Measurements from ENCODE around the gene GRM8.
A peak's percentile ranks its signal among the peaks of the same experiment; 100 is the strongest.

The GRM8 gene

GRCh38 chr7:126755381-126755780, 497.4 kb downstream of the GRM8 start:
- DNase-seq (ENCODE audit: extremely low read depth in 1 of 2, low read depth in 1 of 2) = no peak

DNA sequence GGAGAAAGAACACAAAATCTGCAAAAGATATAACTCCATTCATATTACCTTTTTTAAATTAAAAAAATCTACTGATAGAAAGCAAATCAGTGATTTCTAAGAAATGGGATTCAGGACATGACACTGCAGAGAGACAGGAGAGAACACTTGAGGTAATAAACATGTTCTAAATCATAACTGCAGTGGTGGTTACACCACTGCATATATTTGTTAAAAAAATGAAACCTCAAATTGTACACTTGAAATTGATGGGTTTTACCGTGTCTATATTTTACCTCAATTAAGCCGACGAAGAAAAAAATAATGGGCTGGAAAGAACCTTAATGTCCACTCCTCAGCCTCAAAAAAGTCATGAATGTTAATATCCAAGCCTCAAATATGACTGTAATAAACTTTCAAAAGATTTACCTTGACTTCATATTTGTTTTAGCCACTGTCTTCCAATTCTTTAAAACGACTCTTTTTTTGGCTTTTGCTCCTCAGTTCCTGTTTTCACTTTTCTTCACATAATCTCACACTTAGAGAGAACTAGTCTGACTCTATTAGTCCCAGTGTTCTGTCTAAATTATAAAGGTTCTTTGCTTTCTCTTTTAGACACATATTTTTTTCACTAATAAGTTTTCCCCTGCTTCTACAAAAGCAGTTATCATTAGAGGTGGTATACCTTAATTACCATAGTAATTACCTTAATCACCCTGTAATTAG, 502.4 kb downstream of the GRM8 start:
- DNase-seq (ENCODE audit: extremely low read depth in 1 of 2, low read depth in 1 of 2) = no peak

DNA sequence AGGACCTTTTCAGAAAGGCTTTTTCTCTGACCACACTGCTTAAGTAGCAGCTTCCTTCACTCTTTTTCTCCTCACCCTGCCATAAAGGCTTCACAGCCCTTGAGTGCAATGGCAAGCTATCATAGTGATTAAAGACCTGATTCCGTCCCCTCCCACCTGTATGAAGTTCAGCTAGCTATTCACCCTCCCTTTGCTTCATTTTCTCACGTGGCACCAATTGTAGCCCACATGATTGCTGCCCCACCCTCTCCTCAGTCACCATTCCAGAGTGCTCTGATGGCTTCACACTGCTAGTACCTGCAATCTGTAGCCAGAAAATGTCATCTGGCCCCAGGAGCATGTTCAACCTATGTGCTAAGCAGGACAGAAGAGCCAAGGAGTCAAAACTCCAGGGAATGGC, 523.8 kb downstream of the GRM8 start:
- no peak for DNase-seq (ENCODE audit: extremely low read depth in 1 of 2, low read depth in 1 of 2)

- no peak for DNase-seq (ENCODE audit: extremely low read depth in 1 of 2, low read depth in 1 of 2)
These were observed 524.8 kb downstream of the GRM8 start for GRCh38 chr7:126727930-126728391.

DNA sequence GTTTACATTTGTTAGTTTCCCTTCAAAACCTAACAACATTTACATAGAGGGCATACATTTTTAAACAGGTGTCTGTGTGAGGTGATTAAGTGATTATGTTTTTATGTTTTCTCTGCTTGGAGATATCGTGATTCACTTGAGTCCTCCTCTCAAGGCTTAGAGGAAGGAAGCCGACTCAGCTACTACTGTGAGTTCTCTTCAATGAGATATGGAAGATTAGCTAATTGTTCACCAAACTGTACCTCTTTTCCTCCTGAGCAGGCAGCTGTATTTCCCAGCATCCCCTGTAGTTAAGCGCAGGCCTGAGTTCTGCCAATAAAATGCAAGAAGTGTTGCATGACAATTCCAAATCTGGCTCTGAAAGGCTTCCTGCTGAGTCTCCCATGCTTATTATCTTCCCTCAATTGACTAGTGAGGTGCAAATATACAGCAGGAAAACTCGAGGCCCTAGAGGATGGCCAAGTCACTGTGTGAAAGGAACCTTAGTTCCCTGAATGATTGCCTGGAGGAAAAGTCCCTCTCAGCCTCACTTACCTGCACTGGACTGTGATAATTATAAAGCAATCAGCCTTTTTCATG, 528.7 kb downstream of the GRM8 start:
- no peak for DNase-seq (ENCODE audit: extremely low read depth in 1 of 2, low read depth in 1 of 2)

GRCh38 chr7:126720232-126720631, 532.5 kb downstream of the GRM8 start:
- no peak for DNase-seq (ENCODE audit: extremely low read depth in 1 of 2, low read depth in 1 of 2)

DNA sequence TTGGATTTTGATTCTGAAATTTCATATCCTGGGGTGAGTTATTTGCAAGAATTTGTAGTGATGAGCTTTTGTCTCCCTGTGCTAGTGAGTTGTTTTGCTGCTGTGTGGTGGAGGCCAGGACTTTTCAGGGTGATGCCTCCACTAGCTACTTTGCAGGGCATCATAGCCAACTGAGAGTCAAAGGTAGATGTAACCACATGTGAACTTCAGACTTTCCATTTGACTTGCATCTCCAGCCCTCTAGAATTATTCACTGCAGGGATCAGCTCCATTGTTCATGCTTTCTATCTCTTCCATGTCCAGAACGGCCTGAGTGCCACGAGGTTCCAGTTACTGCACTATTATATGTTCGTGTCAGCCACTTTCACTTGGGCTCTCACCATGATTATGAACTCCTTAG, 534.3 kb downstream of the GRM8 start:
- no peak for DNase-seq (ENCODE audit: extremely low read depth in 1 of 2, low read depth in 1 of 2)

GRCh38 chr7:126716321-126716720, 536.4 kb downstream of the GRM8 start:
- DNase-seq (ENCODE audit: extremely low read depth in 1 of 2, low read depth in 1 of 2) = no peak

GRCh38 chr7:126715076-126715475, 537.7 kb downstream of the GRM8 start:
- DNase-seq (ENCODE audit: extremely low read depth in 1 of 2, low read depth in 1 of 2) = no peak

- DNase-seq (ENCODE audit: extremely low read depth in 1 of 2, low read depth in 1 of 2) = no peak
These were observed 550.3 kb downstream of the GRM8 start for GRCh38 chr7:126702242-126703016.

DNA sequence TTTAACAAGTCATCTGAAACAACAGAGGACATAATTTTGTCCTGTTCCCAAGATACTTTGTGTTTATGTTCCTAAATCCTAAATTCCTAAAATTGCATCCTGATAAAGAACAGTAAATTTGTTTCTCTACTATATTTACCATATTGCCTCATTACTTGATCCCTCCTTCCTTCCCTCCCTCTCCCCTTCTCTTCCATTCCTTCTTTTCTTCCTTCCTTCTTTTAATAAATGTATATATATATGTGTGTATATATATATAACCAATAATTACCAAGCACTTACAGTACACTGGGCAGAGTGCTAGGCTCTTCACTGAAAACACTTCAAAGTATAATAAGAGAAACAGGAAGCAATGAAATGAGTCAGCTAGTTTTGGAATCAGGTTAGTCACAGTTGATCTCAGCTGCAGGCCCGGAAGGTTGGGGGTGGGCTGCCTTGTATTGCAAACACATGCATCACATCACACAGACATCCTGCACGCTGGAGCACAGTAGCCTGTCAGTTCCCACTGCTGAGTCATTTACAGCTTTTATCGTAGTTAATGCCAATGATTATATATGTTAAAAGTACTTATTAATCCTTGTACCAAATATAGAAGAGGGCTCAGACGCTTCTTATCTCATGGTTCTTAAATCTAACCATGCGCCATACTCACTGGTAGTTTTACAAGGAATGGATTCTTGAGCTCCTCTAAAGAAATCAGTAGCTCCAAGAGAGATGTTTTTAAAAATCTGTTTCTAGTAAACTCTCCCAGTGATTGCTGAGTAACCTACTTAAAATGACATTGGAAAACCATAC, 551.7 kb downstream of the GRM8 start:
- peak; percentile 16 to 57 for DNase-seq (ENCODE audit: extremely low read depth in 1 of 2, low read depth in 1 of 2)

GRCh38 chr7:126699707-126700106, 553.0 kb downstream of the GRM8 start:
- no peak for DNase-seq (ENCODE audit: extremely low read depth in 1 of 2, low read depth in 1 of 2)

DNA sequence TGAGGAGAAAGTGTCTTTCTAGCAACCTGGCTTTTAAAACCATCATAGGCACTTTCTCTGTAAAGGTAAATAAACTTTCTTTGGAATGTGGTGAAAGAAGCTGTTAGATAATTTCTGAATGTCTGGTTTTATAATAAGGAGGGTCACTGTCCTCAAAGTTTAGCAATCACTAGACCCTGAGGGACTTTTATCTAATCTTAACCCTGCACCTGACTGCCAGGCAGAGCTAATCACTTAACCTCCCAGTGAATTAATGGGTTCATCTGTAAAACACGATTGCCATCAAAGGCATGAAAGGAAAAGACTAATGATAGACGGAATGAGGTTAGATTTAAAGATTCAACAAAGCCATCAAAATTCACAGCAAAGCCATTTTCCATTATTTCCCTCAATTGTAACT, 553.8 kb downstream of the GRM8 start:
- DNase-seq (ENCODE audit: extremely low read depth in 1 of 2, low read depth in 1 of 2) = no peak

DNA sequence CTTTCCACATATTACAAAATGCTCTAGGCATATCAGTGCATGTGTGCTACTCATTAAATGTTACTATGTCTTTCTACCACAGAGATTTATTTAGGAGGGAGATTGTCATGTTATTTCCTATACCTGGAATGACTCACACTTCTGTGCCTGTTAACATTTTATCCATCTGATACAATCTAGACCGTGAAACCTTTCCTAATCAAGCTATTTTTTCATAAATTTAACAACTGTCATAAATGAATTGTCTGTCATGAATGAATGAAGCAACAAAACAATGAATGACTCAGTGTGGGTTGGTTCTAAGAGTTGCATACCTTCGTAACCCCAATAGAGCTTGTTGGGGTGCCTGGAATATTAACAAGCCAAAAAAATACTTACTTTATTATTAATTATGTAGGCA, 554.3 kb downstream of the GRM8 start:
- no peak for DNase-seq (ENCODE audit: extremely low read depth in 1 of 2, low read depth in 1 of 2)

DNA sequence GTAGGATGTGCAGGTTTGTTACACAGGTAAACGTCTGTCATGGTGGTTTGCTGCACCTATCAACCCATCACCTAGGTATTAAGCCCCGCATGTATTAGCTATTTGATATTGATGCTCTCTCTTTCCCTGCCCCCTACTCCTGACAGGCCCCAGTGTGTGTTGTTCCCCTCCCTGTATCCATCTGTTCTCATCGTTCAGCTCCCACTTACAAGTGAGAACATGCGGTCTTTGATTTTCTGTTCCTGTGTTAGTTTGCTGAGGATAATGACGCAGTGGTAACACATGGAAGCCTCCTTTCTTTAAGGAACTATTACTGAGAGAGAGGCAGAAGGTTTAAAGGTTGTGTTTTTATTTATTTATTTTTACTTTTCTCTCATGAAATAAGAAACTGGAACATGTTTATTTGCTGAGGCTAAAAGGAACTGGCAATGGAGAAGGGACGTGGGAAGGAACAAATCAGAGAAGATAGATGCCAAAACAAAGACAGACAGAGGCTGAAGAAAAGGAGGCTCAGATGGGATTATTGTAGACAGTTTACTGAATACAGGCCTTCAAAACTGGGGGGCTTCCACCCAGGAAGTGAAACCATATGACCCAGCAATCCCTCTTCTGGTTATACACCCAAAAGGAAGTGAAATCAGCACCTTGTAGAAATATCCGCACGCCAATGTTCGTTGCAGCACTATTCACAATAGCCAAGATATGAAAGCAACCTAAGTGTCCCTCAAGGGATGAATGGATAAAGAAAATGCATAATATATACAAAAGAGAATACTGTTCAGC, 556.3 kb downstream of the GRM8 start:
- no peak for DNase-seq (ENCODE audit: extremely low read depth in 1 of 2, low read depth in 1 of 2)

DNA sequence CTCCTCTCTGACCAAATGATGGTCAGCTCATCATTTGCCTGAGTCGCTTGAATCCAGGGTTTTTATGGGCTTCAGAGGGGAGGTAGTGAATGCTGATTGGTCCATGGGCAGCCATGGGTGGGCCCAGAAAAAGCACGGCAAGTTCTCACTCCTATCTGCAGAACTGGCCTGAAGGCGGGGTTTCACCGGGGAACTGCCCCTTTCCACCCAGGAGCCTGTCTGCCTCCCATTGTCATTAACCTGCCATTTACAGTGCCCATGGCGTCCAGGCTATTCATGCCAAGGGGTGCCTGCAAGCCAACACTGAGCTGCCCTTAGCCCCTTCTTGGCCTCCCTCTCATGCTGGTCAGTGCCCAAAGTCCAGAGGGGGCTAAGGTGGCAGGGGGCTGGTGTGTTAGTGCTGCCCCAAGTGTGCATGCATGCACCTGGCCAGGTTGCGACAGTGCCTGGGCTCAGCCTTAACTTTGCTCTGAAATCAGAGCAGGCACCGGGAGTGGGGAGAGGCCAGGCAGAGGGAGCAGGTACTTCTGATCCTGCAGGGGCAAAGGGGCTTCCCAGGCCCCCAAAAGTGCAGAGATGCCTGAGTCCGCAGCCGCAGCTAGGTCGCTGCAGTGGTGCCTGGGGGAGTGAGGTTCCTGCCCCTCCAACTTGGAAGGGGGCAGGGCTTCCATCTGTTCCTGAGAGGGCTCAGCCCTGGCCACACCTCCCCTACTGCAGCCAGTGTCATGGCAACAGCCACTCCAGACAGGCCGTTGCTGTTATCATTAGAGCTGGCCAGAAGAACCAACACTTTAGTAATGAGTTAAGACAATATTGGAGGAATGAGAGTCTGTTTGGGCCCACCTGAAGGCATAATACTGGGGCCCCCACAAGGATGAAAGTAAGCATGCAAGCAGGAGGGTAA, 561.6 kb downstream of the GRM8 start:
- no peak for DNase-seq (ENCODE audit: extremely low read depth in 1 of 2, low read depth in 1 of 2)

- no peak for DNase-seq (ENCODE audit: extremely low read depth in 1 of 2, low read depth in 1 of 2)
These were observed 562.6 kb downstream of the GRM8 start for GRCh38 chr7:126690104-126690503.

GRCh38 chr7:126689037-126689436, 563.7 kb downstream of the GRM8 start:
- DNase-seq (ENCODE audit: extremely low read depth in 1 of 2, low read depth in 1 of 2) = no peak

GRCh38 chr7:126686474-126686873, 566.3 kb downstream of the GRM8 start:
- DNase-seq (ENCODE audit: extremely low read depth in 1 of 2, low read depth in 1 of 2) = no peak
